K562 treated with DMSO at 1 percent for 24 hours (cell line): ENCODE measurements around the gene SF3B5. TPM values are rescaled to one million over a fixed set of nuclear protein-coding genes. Genes with fewer than 3 reads are reported as not detected.

Experiments used
- total RNA-seq: library from RNA; unstranded; fragments of 300-600 nt; gene quantifications from 2 replicates; pipeline ENCODE4 v1.2.3, GENCODE V29; 2022; ENCODE audit warnings: low read depth; ENCODE audit not compliant: insufficient read depth

The SF3B5 gene
- total RNA-seq = 568 and 579 TPM in 2 replicates

DNA sequence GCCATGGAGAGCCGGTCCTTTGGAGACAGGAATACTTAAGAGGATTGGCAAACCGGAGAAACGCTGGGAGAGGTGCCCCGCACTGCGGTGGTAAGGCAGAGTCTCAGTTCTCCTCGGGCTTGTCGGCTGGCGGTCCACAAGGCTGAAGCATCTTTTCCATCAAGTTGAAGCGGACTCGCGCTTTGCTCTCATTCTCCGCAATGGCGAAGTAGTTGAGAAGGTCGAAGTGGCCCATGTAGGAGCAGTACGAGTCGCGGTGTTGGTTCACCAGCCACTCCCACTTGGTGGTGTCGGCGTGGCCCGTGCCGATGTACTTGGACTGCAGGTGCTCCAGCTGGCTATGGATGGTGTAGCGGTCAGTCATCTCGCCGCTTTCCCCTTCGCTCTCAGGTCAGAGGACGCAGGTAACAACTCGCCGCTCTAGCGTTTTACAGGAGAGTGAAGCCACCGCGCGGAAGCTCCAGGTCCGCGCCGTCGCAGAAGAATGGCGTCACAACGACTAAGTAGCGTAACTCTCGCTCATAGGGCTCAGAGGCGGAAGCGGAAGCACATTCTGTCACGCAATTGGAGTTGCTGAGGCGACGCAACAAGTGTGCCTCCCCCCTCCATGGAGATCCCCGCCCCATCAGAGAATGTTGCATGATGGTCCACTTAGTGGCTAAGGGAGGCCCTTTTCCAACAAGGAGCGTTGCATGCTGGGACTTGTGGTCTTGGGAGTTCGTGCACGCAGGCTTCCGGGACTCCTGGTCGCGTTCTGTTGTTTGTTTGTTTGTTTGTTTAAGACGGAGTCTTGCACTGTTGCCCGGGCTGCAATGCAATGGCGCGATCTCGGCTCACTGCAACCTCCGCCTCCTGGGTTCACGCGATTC, at the start of gene SF3B5:
TSS of gene SF3B5 (minus strand) at position 440 of the 869 bp plus-strand sequence. CDS start at position 364, 76 bp downstream.

Other genes starting within 250 kb of the SF3B5 start
- gene ZC2HC1B, start 231.1 kb downstream of the SF3B5 start, total RNA-seq = not detected in 2 replicates
- gene PLAGL1, start 87.3 kb downstream of the SF3B5 start, total RNA-seq = 22.1 and 22.3 TPM in 2 replicates
- 0.67 and 2.0 TPM in 2 replicates for gene STX11, start 54.9 kb upstream of the SF3B5 start, total RNA-seq
- 5.3 and 7.5 TPM in 2 replicates for gene UTRN, start 189.8 kb upstream of the SF3B5 start, total RNA-seq